Neural progenitor cell (in vitro differentiated cells): ENCODE data around the gene UBA1.

ENCODE experiments used
- EZH2 ChIP-seq: fragments of 200-600 bp; sonication (generic); IDR thresholded peaks from 2 replicates; pipeline ENCODE4 v1.6.1; 2017; ENCODE audit warnings: antibody characterized with exemption, mild to moderate bottlenecking, moderate library complexity
- TF ChIP-seq, protein P1 (sequence below): fragments of 200-600 bp; sonication (generic); IDR thresholded peaks from 2 replicates; pipeline ENCODE4 v1.5.1; 2017; ENCODE audit warnings: antibody characterized with exemption, mild to moderate bottlenecking

DNA sequence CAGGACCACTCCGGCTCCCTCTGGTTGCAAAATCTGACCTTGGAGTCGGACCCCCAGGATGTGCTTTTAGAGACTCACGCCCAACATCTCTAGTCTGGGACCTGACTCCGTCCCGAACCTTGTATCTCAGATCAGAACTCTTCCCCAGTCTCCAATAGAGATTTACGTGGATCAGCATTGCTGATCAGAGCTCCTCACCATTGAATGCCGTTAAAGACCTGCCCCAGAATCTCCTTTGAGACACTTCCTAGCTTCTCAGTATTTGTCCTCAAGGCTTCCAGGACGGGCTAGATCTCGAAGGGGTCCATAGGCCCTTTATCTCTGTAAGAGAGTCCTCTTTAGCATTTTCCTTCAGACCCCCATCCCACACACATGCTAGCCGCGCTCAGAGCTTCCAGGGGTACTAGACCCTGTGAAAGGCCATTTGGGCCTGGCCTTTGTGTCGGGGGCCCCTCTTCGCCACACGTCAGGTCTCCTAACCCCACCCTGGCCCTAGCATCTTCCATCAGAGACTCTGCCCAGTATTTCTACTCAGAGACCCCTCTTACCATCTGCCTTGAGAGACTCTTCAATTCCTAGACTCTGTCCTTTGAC is 662 bp downstream of the UBA1 start:
- TF ChIP-seq EZH2: no peak
- TF ChIP-seq, protein P1, sequence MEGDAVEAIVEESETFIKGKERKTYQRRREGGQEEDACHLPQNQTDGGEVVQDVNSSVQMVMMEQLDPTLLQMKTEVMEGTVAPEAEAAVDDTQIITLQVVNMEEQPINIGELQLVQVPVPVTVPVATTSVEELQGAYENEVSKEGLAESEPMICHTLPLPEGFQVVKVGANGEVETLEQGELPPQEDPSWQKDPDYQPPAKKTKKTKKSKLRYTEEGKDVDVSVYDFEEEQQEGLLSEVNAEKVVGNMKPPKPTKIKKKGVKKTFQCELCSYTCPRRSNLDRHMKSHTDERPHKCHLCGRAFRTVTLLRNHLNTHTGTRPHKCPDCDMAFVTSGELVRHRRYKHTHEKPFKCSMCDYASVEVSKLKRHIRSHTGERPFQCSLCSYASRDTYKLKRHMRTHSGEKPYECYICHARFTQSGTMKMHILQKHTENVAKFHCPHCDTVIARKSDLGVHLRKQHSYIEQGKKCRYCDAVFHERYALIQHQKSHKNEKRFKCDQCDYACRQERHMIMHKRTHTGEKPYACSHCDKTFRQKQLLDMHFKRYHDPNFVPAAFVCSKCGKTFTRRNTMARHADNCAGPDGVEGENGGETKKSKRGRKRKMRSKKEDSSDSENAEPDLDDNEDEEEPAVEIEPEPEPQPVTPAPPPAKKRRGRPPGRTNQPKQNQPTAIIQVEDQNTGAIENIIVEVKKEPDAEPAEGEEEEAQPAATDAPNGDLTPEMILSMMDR: no peak
